ENCODE measurements around the gene SLC8A3.

The SLC8A3 gene

GRCh38 chr14:70114621-70115156 is 74.1 kb downstream of the SLC8A3 start:
- no peak for DNase-seq (ENCODE audit: low read depth)

- DNase-seq (ENCODE audit: low read depth) = no peak
Measured at GRCh38 chr14:70113211-70113610, 75.5 kb downstream of the SLC8A3 start.

- DNase-seq (ENCODE audit: low read depth) = no peak
Measured at GRCh38 chr14:70108419-70108818, 80.3 kb downstream of the SLC8A3 start.

GRCh38 chr14:70107309-70107708 is 81.4 kb downstream of the SLC8A3 start:
- no peak for DNase-seq (ENCODE audit: low read depth)

- DNase-seq (ENCODE audit: low read depth) = no peak
Measured at GRCh38 chr14:70100071-70100470, 88.7 kb downstream of the SLC8A3 start.

GRCh38 chr14:70098250-70098809 is 90.4 kb downstream of the SLC8A3 start:
- DNase-seq (ENCODE audit: low read depth) = no peak

GRCh38 chr14:70097576-70098249 is 91.0 kb downstream of the SLC8A3 start:
- DNase-seq (ENCODE audit: low read depth) = no peak

GRCh38 chr14:70096866-70097265 is 91.9 kb downstream of the SLC8A3 start:
- DNase-seq (ENCODE audit: low read depth) = no peak

GRCh38 chr14:70094631-70095030 is 94.1 kb downstream of the SLC8A3 start:
- no peak for DNase-seq (ENCODE audit: low read depth)

- no peak for DNase-seq (ENCODE audit: low read depth)
Measured at GRCh38 chr14:70094106-70094505, 94.6 kb downstream of the SLC8A3 start.

- DNase-seq (ENCODE audit: low read depth) = no peak
Measured at GRCh38 chr14:70093156-70093555, 95.6 kb downstream of the SLC8A3 start.

- no peak for DNase-seq (ENCODE audit: low read depth)
Measured at GRCh38 chr14:70087380-70087697, 101.4 kb downstream of the SLC8A3 start.

- no peak for DNase-seq (ENCODE audit: low read depth)
Measured at GRCh38 chr14:70086685-70087379, 101.9 kb downstream of the SLC8A3 start.

GRCh38 chr14:70084226-70084625 is 104.5 kb downstream of the SLC8A3 start:
- DNase-seq (ENCODE audit: low read depth) = no peak

- DNase-seq (ENCODE audit: low read depth) = no peak
Measured at GRCh38 chr14:70082394-70082793, 106.4 kb downstream of the SLC8A3 start.

GRCh38 chr14:70080076-70080475 is 108.7 kb downstream of the SLC8A3 start:
- DNase-seq (ENCODE audit: low read depth) = no peak

- no peak for DNase-seq (ENCODE audit: low read depth)
Measured at GRCh38 chr14:70078329-70078728, 110.4 kb downstream of the SLC8A3 start.

- DNase-seq (ENCODE audit: low read depth) = no peak
Measured at GRCh38 chr14:70077720-70078119, 111.0 kb downstream of the SLC8A3 start.

- DNase-seq (ENCODE audit: low read depth) = no peak
Measured at GRCh38 chr14:70077005-70077404, 111.7 kb downstream of the SLC8A3 start.

GRCh38 chr14:70073924-70074566 is 114.7 kb downstream of the SLC8A3 start:
- no peak for DNase-seq (ENCODE audit: low read depth)

GRCh38 chr14:70069186-70069585 is 119.6 kb downstream of the SLC8A3 start:
- no peak for DNase-seq (ENCODE audit: low read depth)

- no peak for DNase-seq (ENCODE audit: low read depth)
Measured at GRCh38 chr14:70067810-70068209, 120.9 kb downstream of the SLC8A3 start.

Data from stimulated activated CD8-positive, alpha-beta memory T cell treated with anti-CD3 and anti-CD28 coated beads, Interleukin-15, amount 100 ng/mL, for 1 hour (primary cell).